ENCODE data around the gene GPRC6A. TPM values are rescaled to one million over a fixed set of nuclear protein-coding genes. Genes with fewer than 3 reads are reported as not detected.

Gene GPRC6A
- total and polyA plus RNA-seq, 10 of the 15 experiments (the other 5 are each of a cell fraction or from before 2014, with no cell fraction given) = not detected

GRCh38 chr6:116801971-116802370, 26.9 kb downstream of the GPRC6A start (continued):
- TF ChIP-seq CREB1 (IDR thresholded peaks at IDR 0.05; ENCODE audit: low read depth) (no peak), RELA (IDR thresholded peaks at IDR 0.05; ENCODE audit: borderline replicate concordance, partially characterized antibody) (no peak), WRNIP1 (IDR thresholded peaks at IDR 0.05; ENCODE audit: borderline replicate concordance, low read depth, low read length) (no peak), MEF2A (IDR thresholded peaks at IDR 0.05; ENCODE audit: insufficient read depth, low read depth, low read length) (no peak), HSF1 (IDR thresholded peaks at IDR 0.05; ENCODE audit: low read depth, low read length) (no peak), YBX1 (IDR thresholded peaks at IDR 0.05) (no peak), BMI1 (IDR thresholded peaks at IDR 0.05; ENCODE audit: borderline replicate concordance) (no peak), BHLHE40 (IDR thresholded peaks at IDR 0.05; ENCODE audit: borderline replicate concordance in 1 of 2, low read depth in 2 of 2, low read length in 1 of 2) (no peak), CREM (IDR thresholded peaks at IDR 0.05; ENCODE audit: low read depth) (no peak)
- TF ChIP-seq, protein P1, sequence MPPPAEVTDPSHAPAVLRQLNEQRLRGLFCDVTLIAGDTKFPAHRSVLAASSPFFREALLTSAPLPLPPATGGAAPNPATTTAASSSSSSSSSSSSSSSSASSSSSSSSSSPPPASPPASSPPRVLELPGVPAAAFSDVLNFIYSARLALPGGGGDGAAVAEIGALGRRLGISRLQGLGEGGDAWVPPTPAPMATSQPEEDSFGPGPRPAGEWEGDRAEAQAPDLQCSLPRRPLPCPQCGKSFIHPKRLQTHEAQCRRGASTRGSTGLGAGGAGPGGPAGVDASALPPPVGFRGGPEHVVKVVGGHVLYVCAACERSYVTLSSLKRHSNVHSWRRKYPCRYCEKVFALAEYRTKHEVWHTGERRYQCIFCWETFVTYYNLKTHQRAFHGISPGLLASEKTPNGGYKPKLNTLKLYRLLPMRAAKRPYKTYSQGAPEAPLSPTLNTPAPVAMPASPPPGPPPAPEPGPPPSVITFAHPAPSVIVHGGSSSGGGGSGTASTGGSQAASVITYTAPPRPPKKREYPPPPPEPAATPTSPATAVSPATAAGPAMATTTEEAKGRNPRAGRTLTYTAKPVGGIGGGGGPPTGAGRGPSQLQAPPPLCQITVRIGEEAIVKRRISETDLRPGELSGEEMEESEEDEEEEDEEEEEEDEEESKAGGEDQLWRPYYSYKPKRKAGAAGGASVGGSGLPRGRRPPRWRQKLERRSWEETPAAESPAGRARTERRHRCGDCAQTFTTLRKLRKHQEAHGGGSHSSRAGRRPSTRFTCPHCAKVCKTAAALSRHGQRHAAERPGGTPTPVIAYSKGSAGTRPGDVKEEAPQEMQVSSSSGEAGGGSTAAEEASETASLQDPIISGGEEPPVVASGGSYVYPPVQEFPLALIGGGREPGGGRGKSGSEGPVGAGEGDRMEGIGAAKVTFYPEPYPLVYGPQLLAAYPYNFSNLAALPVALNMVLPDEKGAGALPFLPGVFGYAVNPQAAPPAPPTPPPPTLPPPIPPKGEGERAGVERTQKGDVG (CRISPR knock-in tag; IDR thresholded peaks at IDR 0.05) = no peak
